ENCODE measurements around the gene DISC1. TPM values are rescaled to one million over a fixed set of nuclear protein-coding genes. Genes with fewer than 3 reads are reported as not detected.

Gene DISC1
- total and polyA plus RNA-seq, 2 experiments from 2014 or later = 2.1 to 6.5 TPM

GRCh38 chr1:231663211-231663792 is 36.7 kb downstream of the DISC1 start:
- Histone ChIP-seq H3K36me3 (ENCODE audit: insufficient read depth) (no peaks in the 10 kb centered on the region), H3K27me3 (ENCODE audit: insufficient read depth) (no peaks in the 10 kb centered on the region), H3K4me1 (ENCODE audit: insufficient read depth) (peaks cover 18% of the 10 kb centered on the region; the same call in 1 of the 2 replicates), H3K79me2 (replicated peaks; ENCODE audit: insufficient read depth) (no peaks in the 10 kb centered on the region), H4K20me1 (replicated peaks; ENCODE audit: insufficient read depth) (no peaks in the 10 kb centered on the region), H2AFZ (no peak overlapping the region), H3K4me2 (no peak overlapping the region), H3K27ac (ENCODE audit: low read depth) (no peak overlapping the region), H3F3A (replicated peaks; ENCODE audit: low read depth) (no peaks in the 10 kb centered on the region), H3K4me3 (no peak overlapping the region), H3K9me2 (ENCODE audit: insufficient read depth) (peaks cover 4% of the 10 kb centered on the region; the same call in 1 of the 2 replicates)
- no peak for DNase-seq (ENCODE audit: low spot score)
- Mint-ChIP-seq H3K9me3 (peaks cover 3% of the 10 kb centered on the region; the same call in 2 of the 3 replicates), H3K27ac (no peak overlapping the region), H3K4me3 (no peak overlapping the region), H3K4me1 (peaks cover 18% of the 10 kb centered on the region), H3K27me3 (ENCODE audit: insufficient read depth, low read depth, poor library complexity) (peaks cover 2% of the 10 kb centered on the region), H3K36me3 (ENCODE audit: low read depth) (no peaks in the 10 kb centered on the region)
- no peak for ATAC-seq
- TF ChIP-seq ZNF114 (CRISPR knock-in tag; IDR thresholded peaks at IDR 0.05) (no peak), ZNF331 (CRISPR knock-in tag; IDR thresholded peaks at IDR 0.05; ENCODE audit: low read depth) (no peak), CTCF (conservative IDR thresholded peaks at IDR 0.05; ENCODE audit: low read depth in 2 of 2) (no peak), ETS1 (IDR thresholded peaks at IDR 0.05) (no peak), EZH2 (IDR thresholded peaks at IDR 0.05; ENCODE audit: low read depth, unreplicated experiment) (no peak), POLR2AphosphoS5 (IDR thresholded peaks at IDR 0.05; ENCODE audit: low read depth) (no peak), CREB1 (CRISPR knock-in tag; IDR thresholded peaks at IDR 0.05; ENCODE audit: low read depth) (no peak), JUNB (IDR thresholded peaks at IDR 0.05; ENCODE audit: unreplicated experiment) (no peak), STAT1 (IDR thresholded peaks at IDR 0.05; ENCODE audit: unreplicated experiment) (no peak), REST (IDR thresholded peaks at IDR 0.05; ENCODE audit: unreplicated experiment) (no peak), EZH2phosphoT487 (IDR thresholded peaks at IDR 0.05; ENCODE audit: unreplicated experiment) (no peak)
- TF ChIP-seq, protein P1, sequence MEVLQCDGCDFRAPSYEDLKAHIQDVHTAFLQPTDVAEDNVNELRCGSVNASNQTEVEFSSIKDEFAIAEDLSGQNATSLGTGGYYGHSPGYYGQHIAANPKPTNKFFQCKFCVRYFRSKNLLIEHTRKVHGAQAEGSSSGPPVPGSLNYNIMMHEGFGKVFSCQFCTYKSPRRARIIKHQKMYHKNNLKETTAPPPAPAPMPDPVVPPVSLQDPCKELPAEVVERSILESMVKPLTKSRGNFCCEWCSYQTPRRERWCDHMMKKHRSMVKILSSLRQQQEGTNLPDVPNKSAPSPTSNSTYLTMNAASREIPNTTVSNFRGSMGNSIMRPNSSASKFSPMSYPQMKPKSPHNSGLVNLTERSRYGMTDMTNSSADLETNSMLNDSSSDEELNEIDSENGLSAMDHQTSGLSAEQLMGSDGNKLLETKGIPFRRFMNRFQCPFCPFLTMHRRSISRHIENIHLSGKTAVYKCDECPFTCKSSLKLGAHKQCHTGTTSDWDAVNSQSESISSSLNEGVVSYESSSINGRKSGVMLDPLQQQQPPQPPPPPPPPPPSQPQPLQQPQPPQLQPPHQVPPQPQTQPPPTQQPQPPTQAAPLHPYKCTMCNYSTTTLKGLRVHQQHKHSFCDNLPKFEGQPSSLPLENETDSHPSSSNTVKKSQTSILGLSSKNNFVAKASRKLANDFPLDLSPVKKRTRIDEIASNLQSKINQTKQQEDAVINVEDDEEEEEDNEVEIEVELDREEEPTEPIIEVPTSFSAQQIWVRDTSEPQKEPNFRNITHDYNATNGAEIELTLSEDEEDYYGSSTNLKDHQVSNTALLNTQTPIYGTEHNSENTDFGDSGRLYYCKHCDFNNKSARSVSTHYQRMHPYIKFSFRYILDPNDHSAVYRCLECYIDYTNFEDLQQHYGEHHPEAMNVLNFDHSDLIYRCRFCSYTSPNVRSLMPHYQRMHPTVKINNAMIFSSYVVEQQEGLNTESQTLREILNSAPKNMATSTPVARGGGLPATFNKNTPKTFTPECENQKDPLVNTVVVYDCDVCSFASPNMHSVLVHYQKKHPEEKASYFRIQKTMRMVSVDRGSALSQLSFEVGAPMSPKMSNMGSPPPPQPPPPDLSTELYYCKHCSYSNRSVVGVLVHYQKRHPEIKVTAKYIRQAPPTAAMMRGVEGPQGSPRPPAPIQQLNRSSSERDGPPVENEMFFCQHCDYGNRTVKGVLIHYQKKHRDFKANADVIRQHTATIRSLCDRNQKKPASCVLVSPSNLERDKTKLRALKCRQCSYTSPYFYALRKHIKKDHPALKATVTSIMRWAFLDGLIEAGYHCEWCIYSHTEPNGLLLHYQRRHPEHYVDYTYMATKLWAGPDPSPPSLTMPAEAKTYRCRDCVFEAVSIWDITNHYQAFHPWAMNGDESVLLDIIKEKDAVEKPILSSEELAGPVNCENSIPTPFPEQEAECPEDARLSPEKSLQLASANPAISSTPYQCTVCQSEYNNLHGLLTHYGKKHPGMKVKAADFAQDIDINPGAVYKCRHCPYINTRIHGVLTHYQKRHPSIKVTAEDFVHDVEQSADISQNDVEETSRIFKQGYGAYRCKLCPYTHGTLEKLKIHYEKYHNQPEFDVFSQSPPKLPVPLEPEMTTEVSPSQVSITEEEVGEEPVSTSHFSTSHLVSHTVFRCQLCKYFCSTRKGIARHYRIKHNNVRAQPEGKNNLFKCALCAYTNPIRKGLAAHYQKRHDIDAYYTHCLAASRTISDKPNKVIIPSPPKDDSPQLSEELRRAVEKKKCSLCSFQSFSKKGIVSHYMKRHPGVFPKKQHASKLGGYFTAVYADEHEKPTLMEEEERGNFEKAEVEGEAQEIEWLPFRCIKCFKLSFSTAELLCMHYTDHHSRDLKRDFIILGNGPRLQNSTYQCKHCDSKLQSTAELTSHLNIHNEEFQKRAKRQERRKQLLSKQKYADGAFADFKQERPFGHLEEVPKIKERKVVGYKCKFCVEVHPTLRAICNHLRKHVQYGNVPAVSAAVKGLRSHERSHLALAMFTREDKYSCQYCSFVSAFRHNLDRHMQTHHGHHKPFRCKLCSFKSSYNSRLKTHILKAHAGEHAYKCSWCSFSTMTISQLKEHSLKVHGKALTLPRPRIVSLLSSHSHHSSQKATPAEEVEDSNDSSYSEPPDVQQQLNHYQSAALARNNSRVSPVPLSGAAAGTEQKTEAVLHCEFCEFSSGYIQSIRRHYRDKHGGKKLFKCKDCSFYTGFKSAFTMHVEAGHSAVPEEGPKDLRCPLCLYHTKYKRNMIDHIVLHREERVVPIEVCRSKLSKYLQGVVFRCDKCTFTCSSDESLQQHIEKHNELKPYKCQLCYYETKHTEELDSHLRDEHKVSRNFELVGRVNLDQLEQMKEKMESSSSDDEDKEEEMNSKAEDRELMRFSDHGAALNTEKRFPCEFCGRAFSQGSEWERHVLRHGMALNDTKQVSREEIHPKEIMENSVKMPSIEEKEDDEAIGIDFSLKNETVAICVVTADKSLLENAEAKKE (CRISPR knock-in tag; IDR thresholded peaks at IDR 0.05) = no peak
